Testis (tissue), 3 donors: Measurements from ENCODE around the gene FAM78B. TPM values are rescaled to one million over a fixed set of nuclear protein-coding genes. Genes with fewer than 3 reads are reported as not detected.

ENCODE experiments used
- DNase-seq: peaks from one replicate; pipeline ENCODE4 v3.0.0-alpha.2; 2019
- H3K27ac ChIP-seq, 2 donors: fragments of 200-600 bp; sonication (generic); one replicate each; pipeline ENCODE4 v1.5.1; 2019
- H3K27me3 ChIP-seq: fragments of 200-600 bp; sonication (generic); one replicate; pipeline ENCODE4 v1.5.1; 2019
- H3K36me3 ChIP-seq: fragments of 200-600 bp; sonication (generic); one replicate; pipeline ENCODE4 v1.5.1; 2017; ENCODE audit warnings: low read depth; ENCODE audit errors: missing control alignments
- H3K4me1 ChIP-seq: fragments of 200-600 bp; sonication (generic); one replicate; pipeline ENCODE4 v1.5.1; 2019
- H3K4me3 ChIP-seq, 2 donors: fragments of 200-600 bp; sonication (generic); one replicate each; pipeline ENCODE4 v1.5.1; 2017 to 2019
- H3K9me3 ChIP-seq: fragments of 200-600 bp; sonication (generic); one replicate; pipeline ENCODE4 v1.5.1; 2017
- CTCF ChIP-seq, 3 experiments: fragments of 450-650 bp in 2 of 3; fragments of 200-600 bp in 1 of 3; sonication (generic) in 1 of 3; IDR thresholded peaks; one replicate each; pipeline ENCODE4 v1.5.1; 2016 to 2019; ENCODE audit warnings: antibody characterized with exemption in 3 of 3, mild to moderate bottlenecking in 2 of 3, moderate library complexity in 1 of 3
- POLR2A ChIP-seq: fragments of 450-650 bp; IDR thresholded peaks from one replicate; pipeline ENCODE4 v1.6.1; 2017; ENCODE audit warnings: antibody characterized with exemption, mild to moderate bottlenecking, moderate library complexity
- WGBS, 2 donors: methylation state at CpG; one replicate each; pipeline ENCODE4 v1.1.5; 2018; 5-methylcytosine and 5-hydroxymethylcytosine counted together
- intact Hi-C: fragments of 100-400 bp; cut with DNase I; formaldehyde crosslinking; loops from one replicate; pipeline ENCODE4 v1.15.1; 2023; ENCODE audit warnings: low total_unique reads
- polyA plus RNA-seq: library from polyadenylated mRNA; stranded (reverse); fragments of 350-450 nt; fragmentation: Illumina TruSeq; extraction: RNeasy Lipid Tissue Mini Kit (QIAGEN cat#74804); gene quantifications from one replicate; pipeline ENCODE4 v1.2.3, GENCODE V29; 2014; ENCODE audit warnings: low read depth, low replicate concordance; ENCODE audit not compliant: insufficient read depth
- total RNA-seq, 2 donors: library from RNA; depleted of rRNA; stranded (reverse); fragments of >200 nt; gene quantifications; one replicate each; pipeline ENCODE4 v1.2.3, GENCODE V29; 2016

Gene FAM78B
- total and polyA plus RNA-seq, 3 donors from 2014 or later = 5.0 to 19.8 (median 13.9) TPM

DNA sequence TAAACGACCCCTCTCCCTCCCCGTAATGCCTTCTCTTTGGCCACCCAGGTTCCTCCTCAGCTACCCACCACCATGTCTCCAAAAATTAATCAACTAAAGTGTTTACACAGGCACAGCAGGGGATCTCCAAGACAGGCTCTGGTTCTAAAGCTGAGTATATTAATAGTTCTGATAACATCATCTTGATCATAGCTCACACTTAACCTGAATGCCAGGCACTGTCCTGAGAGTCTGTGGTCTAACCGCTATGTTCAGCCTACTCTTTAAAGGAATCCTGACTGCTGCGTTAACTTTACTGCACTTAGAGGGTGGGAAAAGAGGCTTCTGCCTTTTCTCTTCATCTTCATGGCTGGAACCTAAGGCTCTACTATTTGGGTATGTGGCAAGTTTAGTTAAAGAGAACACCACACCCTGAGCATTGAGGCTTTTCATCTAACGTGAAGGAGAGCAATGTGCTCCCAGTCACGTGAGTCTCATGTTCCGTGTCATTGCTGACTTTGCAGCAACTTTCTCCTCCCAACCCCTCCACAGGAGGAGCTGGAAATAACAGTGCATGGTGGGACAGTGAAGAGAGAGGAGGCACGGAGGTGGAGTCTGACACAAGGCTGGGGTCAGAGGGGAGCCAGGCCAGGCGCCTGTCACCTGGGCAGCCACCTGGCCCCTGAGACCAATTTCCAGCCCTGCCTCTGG is 86.4 kb downstream of the FAM78B start:
- DNase-seq = no peak
- H3K4me3 ChIP-seq = no peak overlapping the region
- TF ChIP-seq CTCF (IDR thresholded peaks at IDR 0.05) = no peak
- no peak for TF ChIP-seq POLR2A
- no peaks in the 10 kb centered on the region for H3K9me3 ChIP-seq
- no peaks in the 10 kb centered on the region for H3K36me3 ChIP-seq
- intact Hi-C loops = no loop called here
- H3K27me3 ChIP-seq = no peaks in the 10 kb centered on the region
- no peaks in the 10 kb centered on the region for H3K4me1 ChIP-seq
- WGBS, 2 donors = 65 to 68% methylated on average over 9 of the region's 9 CpGs
- no peak overlapping the region for H3K27ac ChIP-seq

GRCh38 chr1:166079276-166079675 is 87.5 kb downstream of the FAM78B start:
- Histone ChIP-seq H3K9me3 (no peaks in the 10 kb centered on the region), H3K36me3 (no peaks in the 10 kb centered on the region), H3K4me1 (no peaks in the 10 kb centered on the region), H3K4me3 (no peak overlapping the region), H3K27ac (no peak overlapping the region), H3K27me3 (no peaks in the 10 kb centered on the region)
- intact Hi-C loops = no loop called here
- TF ChIP-seq CTCF (IDR thresholded peaks at IDR 0.05) (no peak), POLR2A (no peak)
- 80 to 94% methylated on average over 2 of the region's 2 CpGs for WGBS, 2 donors
- no peak for DNase-seq

DNA sequence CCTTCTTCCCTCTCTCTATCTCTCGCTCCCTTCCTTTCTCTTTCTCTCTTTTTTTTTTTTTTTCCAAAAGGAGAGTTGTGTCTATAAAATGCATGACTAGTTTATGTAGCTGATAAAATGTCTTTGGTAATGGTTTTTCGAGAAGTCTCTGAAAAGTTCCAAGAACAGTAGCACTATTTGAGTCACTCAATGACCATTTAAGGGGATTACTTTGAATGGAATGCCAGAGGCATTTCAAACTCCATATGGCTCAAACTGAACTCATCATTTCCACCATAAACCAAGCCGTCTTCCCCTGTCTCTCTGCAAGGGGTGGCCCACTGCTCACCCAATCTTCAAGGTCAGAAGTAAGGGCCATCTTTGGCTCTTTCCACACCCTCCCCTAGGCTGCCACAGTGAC is 93.3 kb downstream of the FAM78B start:
- H3K9me3 ChIP-seq = no peaks in the 10 kb centered on the region
- WGBS, 2 donors = 68 to 85% methylated on average over 3 of the region's 3 CpGs
- no peaks in the 10 kb centered on the region for H3K27me3 ChIP-seq
- no peaks in the 10 kb centered on the region for H3K36me3 ChIP-seq
- intact Hi-C loops = no loop called here
- no peaks in the 10 kb centered on the region for H3K4me1 ChIP-seq
- H3K4me3 ChIP-seq = no peak overlapping the region
- TF ChIP-seq CTCF (IDR thresholded peaks at IDR 0.05) (no peak), POLR2A (no peak)
- DNase-seq = no peak
- no peak overlapping the region for H3K27ac ChIP-seq

- WGBS, 2 donors = 45 to 57% methylated on average over 2 of the region's 2 CpGs
- Histone ChIP-seq H3K9me3 (no peaks in the 10 kb centered on the region), H3K4me1 (no peaks in the 10 kb centered on the region), H3K27ac (no peak overlapping the region), H3K36me3 (no peaks in the 10 kb centered on the region), H3K27me3 (no peaks in the 10 kb centered on the region), H3K4me3 (no peak overlapping the region)
- intact Hi-C loops = no loop called here
- TF ChIP-seq CTCF (IDR thresholded peaks at IDR 0.05) (no peak), POLR2A (no peak)
- DNase-seq = no peak
Measured at GRCh38 chr1:166069390-166069789, 97.4 kb downstream of the FAM78B start.

DNA sequence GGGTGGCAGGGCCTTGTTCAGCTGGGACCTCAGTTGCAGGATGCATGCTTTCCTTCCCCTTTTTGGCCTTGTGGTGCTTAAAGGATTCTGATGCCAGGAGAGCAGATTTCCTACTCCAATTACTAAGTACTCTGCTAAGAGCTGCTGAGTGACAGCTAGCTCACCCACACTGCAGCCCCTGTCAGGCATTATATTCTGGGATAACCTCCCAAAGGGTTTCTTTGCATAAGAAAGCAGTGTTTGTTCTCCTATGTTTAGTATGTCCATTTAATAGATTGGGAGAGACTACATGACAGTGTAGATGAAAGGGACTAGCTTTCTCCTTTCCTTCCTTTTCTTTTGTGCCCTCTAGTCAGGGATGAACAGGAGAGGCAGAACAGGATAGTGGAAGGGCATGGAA is 100.7 kb downstream of the FAM78B start:
- DNase-seq = no peak
- H3K4me3 ChIP-seq = no peak overlapping the region
- TF ChIP-seq POLR2A (no peak), CTCF (IDR thresholded peaks at IDR 0.05) (no peak)
- no peaks in the 10 kb centered on the region for H3K4me1 ChIP-seq
- H3K36me3 ChIP-seq = no peaks in the 10 kb centered on the region
- H3K9me3 ChIP-seq = no peaks in the 10 kb centered on the region
- H3K27me3 ChIP-seq = no peaks in the 10 kb centered on the region
- intact Hi-C loops = no loop called here
- no peak overlapping the region for H3K27ac ChIP-seq
